ENCODE results near the gene ENAH.
"Not testable (repeated sequence)": the region's sequence is repeated elsewhere in the genome, so short reads cannot be mapped to it uniquely, and the experiment has no call there.

The ENAH gene

DNA sequence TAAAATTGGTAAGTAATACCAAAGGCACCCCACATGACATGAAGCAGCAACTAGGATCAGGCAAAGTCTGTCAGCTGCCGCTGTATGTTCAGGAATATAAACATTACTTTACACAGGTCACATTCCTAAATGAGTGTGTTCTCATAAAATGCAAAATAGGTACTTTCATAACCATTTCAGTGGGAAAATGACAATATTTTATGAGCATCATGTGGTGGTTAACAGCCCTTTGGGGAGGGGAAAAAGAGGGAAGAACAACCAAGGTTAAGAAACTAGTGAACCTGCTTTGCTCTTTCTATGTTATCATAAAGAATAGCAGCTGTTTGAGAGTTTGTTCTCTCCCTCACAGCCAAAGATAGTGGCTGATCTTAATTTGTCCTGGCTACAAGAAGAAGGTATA, 119.7 kb downstream of the ENAH start:
- no peak for DNase-seq (ENCODE audit: low read depth in 1 of 2, low spot score in 1 of 2)

GRCh38 chr1:225532240-225532944, 120.5 kb downstream of the ENAH start:
- no peak for DNase-seq (ENCODE audit: low read depth in 1 of 2, low spot score in 1 of 2)

- no peak for DNase-seq (ENCODE audit: low read depth in 1 of 2, low spot score in 1 of 2)
Measured at GRCh38 chr1:225529726-225530125, 123.2 kb downstream of the ENAH start.

DNA sequence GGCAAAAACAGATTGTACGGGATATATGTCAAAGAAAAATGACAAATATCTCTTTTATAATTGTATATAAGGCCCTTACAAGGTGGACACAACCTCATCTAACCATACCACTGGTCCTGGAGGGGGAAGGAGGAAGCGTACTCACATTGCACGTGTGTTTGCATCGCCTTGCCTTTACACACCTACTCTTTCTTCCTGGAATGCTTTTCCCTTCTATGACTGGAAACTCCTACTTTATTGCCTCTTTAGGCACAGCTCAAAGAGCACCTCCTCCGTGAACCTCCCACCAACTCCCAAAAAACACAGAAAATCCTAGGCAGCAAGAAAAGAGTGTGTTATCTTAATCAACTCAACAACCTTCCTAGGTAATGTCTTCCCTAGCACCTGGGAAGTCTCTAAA, 125.3 kb downstream of the ENAH start:
- DNase-seq (ENCODE audit: low read depth in 1 of 2, low spot score in 1 of 2), result no peak

DNA sequence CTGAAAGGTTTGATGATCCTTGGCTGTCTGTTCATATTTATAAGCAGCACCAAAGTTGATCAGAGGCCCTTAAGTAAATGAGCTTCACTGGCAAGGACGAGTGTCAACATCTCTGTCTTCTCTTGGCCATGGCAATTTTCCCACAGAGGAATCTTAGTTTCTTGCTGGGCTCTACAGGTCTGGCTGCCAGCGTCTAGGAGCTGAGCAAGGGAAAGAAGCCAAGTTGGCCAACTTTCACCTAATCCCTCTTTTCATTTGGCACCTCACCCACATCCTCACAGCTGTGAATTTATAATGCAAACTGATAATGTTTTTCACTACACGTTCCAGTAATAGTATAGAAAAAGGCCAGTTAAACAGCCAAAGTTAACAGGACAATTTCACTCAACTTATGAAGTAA, 126.0 kb downstream of the ENAH start:
- DNase-seq (ENCODE audit: low read depth in 1 of 2, low spot score in 1 of 2), result no peak

DNA sequence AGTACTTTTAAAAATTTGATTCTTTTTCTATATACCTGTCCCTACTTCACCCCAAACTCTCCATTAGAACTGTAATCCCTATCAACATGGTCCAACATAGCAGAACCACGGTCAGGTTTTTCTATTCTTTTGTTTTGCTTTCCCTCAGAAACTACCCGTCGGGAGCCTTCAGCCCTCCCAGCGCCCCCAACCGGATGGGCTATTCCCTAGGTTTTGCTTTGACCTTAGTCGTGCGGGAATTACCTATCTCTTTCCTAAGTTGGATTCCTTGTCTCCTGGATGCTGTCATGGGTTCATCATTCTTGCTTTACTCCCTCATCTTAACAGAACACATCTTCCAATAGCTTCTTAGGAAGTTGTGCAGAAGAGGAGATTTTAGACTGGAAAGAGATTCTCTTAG, 127.5 kb downstream of the ENAH start:
- DNase-seq (ENCODE audit: low read depth in 1 of 2, low spot score in 1 of 2), result no peak

- no peak for DNase-seq (ENCODE audit: low read depth in 1 of 2, low spot score in 1 of 2)
Measured at GRCh38 chr1:225524570-225524969, 128.4 kb downstream of the ENAH start.

DNA sequence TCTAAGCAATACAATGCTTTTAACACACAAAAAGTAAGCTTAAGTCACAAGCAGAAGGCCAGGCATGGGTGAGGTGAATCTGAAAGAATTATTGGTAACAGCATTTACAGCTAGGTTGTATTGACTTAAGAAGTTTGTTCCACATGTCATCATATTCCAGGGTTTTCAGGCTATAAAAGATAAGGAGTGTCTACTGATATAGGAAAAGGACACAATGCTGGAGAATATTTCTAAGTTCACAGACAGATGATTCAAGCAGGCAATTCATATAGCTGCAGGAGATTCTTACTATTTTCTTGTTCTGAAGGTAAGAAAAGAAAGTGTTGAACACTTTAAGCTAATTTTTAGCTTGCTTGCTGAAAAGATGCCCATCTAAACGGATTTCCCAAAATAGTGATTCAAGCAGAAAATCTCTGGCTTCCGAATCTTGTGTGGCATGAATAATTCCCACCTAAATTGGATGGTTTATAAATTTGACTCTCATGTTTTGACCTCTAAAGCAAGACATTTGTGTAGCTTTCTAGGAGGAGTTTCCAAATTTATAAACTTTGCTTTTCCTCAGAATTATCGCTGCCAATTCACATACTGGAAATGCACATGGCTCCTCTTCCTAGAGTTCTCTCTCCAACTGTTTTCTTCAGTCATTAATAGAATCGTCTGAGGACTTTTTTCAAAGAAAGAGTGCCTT, 129.5 kb downstream of the ENAH start:
- no peak for DNase-seq (ENCODE audit: low read depth in 1 of 2, low spot score in 1 of 2)

DNA sequence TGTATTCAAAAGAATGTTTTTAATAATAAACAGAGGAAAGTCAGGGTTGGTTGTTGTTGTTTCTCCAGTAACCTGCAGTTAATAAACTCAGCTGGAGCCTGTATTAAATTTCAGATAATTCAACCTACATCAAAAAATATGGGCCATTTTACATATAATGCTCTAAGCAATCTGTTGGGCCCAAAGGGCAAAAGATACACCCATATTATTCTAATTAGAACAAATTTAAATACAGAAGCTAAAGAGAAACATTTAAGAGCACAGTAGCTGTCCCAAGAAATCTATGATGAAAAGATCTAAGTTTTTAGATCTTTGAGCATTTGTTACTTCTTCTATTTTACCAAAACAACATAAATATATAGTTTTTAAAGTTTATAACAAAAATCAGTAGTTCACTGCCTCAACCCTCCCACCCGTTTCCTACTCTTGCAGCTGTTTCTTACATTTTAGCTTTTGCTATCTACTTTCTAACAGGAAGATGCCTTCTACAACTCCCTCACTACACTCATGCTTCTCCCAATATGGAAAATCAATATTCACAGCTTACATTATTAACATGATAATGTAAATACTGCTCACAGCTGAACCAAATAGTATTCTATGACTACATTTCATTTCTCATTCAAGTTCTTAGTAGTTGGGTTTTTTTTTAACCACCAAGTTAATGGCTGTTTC, 130.2 kb downstream of the ENAH start:
- DNase-seq (ENCODE audit: low read depth in 1 of 2, low spot score in 1 of 2), result no peak

DNA sequence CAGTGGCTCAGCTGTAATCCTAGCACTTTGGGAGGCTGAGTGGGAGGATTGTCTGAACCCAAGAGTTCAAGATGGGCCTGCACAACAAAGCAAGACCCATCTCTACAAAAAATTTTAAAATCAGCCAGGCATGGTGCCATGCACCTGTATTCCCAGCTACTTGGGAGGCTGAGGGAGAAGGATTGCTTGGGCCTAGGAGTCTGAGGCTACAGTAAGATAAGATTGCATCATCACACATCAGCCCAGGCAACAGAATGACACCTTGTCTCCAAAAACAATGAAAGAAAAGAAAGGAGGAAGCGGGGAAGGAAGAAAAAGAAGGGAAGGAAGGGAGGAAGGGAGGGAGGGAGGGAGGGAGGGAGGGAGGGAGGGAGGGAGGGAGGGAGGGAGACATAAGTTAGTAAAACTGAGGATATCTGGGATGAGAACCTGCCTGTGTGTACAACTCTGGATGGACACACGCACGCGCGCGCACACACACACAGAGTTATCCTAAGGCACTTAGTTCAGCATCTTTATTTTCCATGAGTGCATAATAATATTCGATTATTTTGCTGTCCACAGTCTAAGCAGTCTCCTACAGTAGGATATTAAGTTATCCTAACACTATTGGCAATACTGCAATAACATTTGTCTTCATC, 132.2 kb downstream of the ENAH start:
- DNase-seq (ENCODE audit: low read depth in 1 of 2, low spot score in 1 of 2), result no peak

- no peak for DNase-seq (ENCODE audit: low read depth in 1 of 2, low spot score in 1 of 2)
Measured at GRCh38 chr1:225519166-225519863, 133.6 kb downstream of the ENAH start.

- no peak for DNase-seq (ENCODE audit: low read depth in 1 of 2, low spot score in 1 of 2)
Measured at GRCh38 chr1:225517697-225518096, 135.2 kb downstream of the ENAH start.

DNA sequence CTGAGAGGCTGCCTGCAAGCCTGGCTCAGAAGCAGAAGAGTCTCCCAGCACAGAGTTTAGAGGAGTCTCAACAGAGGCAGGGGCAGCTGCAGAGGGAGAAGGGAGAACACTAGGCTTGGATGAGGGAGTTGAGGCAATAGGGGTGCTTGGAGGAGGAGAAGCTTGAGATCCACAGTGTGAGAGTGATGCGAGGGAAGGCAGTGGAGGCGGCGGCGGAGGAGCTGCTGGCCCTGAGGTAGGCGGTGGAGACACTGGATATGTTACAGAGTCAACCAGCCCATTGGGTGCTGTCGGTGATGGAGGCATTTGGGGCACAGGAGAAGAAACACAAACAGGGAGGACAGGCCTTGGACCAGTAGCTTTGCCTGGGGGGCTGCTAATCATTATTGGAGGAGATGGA, 135.7 kb downstream of the ENAH start:
- DNase-seq (ENCODE audit: low read depth in 1 of 2, low spot score in 1 of 2), result no peak

DNA sequence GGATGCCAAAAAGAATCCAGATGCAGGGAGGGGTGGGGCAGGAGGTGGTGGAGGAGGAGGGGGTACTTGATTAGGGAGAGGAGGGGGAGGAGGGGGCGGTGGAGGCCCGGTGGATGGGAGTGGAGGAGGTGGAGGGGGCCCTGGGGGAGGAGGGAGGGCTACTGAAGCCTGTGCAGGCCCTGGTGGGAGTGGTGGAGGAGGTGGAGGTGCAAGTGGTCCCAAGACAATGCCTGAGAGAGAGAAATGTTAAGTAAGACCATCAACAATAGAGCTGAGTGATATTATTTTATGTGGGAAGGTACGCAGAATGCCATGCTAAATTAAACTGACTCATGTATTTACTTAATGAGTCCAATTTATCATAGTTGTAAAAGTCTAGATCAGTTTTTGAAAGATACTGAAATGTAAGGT, 138.2 kb downstream of the ENAH start:
- DNase-seq (ENCODE audit: low read depth in 1 of 2, low spot score in 1 of 2), result no peak

GRCh38 chr1:225513576-225513975, 139.3 kb downstream of the ENAH start:
- not testable (repeated sequence) for DNase-seq (ENCODE audit: low read depth in 1 of 2, low spot score in 1 of 2)

DNA sequence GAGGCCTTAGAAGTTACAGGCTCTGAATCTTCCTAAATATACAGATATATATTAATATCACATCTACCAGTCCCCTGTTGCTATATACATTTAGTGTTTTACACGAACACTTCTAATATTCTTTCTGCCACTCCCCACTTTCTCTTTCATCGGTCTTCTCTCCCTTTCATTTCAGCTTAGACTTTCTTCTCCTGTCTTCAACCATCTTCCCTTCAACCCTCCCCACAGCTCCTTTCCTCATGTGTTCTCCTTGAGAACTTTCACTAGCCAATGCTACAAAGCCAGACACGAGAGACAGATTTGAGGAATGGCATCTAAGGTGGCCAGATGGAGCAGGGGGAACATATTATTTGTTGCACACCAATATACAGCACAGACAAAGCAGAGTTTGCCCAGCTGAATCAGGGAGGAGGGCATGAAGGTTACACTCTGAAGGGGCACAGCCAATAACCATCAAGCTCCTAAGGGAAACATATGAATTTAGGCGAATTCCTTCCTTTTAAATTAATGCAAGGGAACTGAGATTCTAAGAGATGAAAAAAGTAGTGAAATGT, 141.0 kb downstream of the ENAH start:
- no peak for DNase-seq (ENCODE audit: low read depth in 1 of 2, low spot score in 1 of 2)

DNA sequence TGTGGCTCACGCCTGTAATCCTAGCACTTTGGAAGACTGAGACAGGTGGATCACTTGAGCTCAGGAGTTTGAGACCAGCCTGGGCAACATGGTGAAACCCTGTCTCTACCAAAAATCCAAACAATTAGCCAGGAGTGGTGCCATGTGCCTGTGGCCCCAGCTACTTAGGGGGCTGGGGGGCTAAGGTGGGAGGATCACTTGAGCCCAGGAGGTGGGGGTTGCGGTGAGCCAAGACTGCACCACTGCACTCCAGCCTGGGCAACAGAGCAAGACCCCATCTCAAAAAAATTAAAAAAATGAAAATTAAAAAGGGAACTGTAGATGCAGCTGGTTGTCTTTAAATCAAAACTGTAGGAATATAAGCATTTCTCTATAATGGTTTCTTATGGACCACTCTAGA, 142.2 kb downstream of the ENAH start:
- DNase-seq (ENCODE audit: low read depth in 1 of 2, low spot score in 1 of 2), result not testable (repeated sequence)

- DNase-seq (ENCODE audit: low read depth in 1 of 2, low spot score in 1 of 2), result no peak
Measured at GRCh38 chr1:225509770-225510169, 143.2 kb downstream of the ENAH start.

DNA sequence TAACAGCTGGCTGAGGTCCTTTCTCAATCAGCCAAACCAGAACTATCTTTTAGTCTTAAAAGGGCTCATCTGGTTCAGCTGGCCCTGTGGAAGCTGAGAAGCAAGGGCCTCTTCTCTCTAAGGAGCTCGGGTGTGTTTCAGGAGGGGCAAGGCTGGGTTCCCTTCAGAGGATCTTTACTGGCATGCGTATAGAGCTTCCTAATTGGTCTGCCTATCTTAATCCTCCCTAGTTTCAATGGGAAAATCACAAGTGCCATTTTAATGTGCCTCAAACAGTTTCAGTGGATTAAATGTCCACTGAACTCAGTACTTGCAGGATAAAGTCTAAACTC, 143.6 kb downstream of the ENAH start:
- DNase-seq (ENCODE audit: low read depth in 1 of 2, low spot score in 1 of 2), result no peak

GRCh38 chr1:225508538-225509375, 144.2 kb downstream of the ENAH start:
- DNase-seq (ENCODE audit: low read depth in 1 of 2, low spot score in 1 of 2), result no peak
